GM23338 (cell line): Measurements from ENCODE around the gene BBX. TPM values are rescaled to one million over a fixed set of nuclear protein-coding genes. Genes with fewer than 3 reads are reported as not detected.

ENCODE experiments used
- ATAC-seq: fragments of 200-7000 bp; cut with Tn5 transposase; 3 replicates; pipeline ENCODE4 v1.9.1; 2020
- DNase-seq: peaks from one replicate; pipeline ENCODE4 v3.0.0-alpha.2; 2015; ENCODE audit warnings: low spot score
- H2AFZ ChIP-seq: fragments of 200-600 bp; sonication (generic); 2 replicates; pipeline ENCODE4 v1.8.0; 2016; ENCODE audit warnings: antibody characterized with exemption, mild to moderate bottlenecking, moderate library complexity
- H3F3A ChIP-seq: fragments of 200-600 bp; sonication (generic); replicated peaks from 2 replicates; pipeline ENCODE4 v1.8.0; 2017; ENCODE audit warnings: antibody characterized with exemption, mixed run types, low read depth
- H3K27ac ChIP-seq: fragments of 200-600 bp; sonication (generic); 2 replicates; pipeline ENCODE4 v1.6.1; 2016; ENCODE audit warnings: low read depth
- H3K27me3 ChIP-seq: fragments of 200-600 bp; sonication (generic); 2 replicates; pipeline ENCODE4 v1.8.0; 2016; ENCODE audit warnings: mild to moderate bottlenecking, mixed run types, moderate library complexity; ENCODE audit not compliant: insufficient read depth
- H3K36me3 ChIP-seq: fragments of 200-600 bp; sonication (generic); 2 replicates; pipeline ENCODE4 v1.8.0; 2016; ENCODE audit warnings: mild to moderate bottlenecking; ENCODE audit not compliant: insufficient read depth
- H3K4me1 ChIP-seq: fragments of 200-600 bp; sonication (generic); 2 replicates; pipeline ENCODE4 v1.8.0; 2016; ENCODE audit warnings: mild to moderate bottlenecking, moderate library complexity; ENCODE audit not compliant: insufficient read depth
- H3K4me2 ChIP-seq: fragments of 200-600 bp; sonication (generic); 2 replicates; pipeline ENCODE4 v1.7.1; 2017; ENCODE audit warnings: mixed run types
- H3K4me3 ChIP-seq: fragments of 200-600 bp; sonication (generic); 2 replicates; pipeline ENCODE4 v1.6.1; 2016; ENCODE audit warnings: mixed run types
- H3K79me2 ChIP-seq: fragments of 200-600 bp; sonication (generic); replicated peaks from 2 replicates; pipeline ENCODE4 v1.8.0; 2017; ENCODE audit warnings: mild to moderate bottlenecking; ENCODE audit not compliant: insufficient read depth
- H3K9me2 ChIP-seq: fragments of 200-600 bp; sonication (generic); 2 replicates; pipeline ENCODE4 v1.8.0; 2017; ENCODE audit not compliant: insufficient read depth
- H4K20me1 ChIP-seq: fragments of 200-600 bp; sonication (generic); replicated peaks from 2 replicates; pipeline ENCODE4 v1.8.0; 2017; ENCODE audit warnings: mild to moderate bottlenecking; ENCODE audit not compliant: insufficient read depth
- H3K27ac Mint-ChIP-seq: 2 replicates; pipeline ENCODE4 v1.8.0; 2020; ENCODE audit warnings: inconsistent platforms, mild to moderate bottlenecking, moderate library complexity, mixed read lengths
- H3K27me3 Mint-ChIP-seq: 3 replicates; pipeline ENCODE4 v1.8.0; 2022; ENCODE audit warnings: low read depth, mild to moderate bottlenecking, moderate library complexity, mixed read lengths, inconsistent platforms; ENCODE audit not compliant: insufficient read depth, poor library complexity
- H3K36me3 Mint-ChIP-seq: 3 replicates; pipeline ENCODE4 v1.8.0; 2021; ENCODE audit warnings: low read depth, mild to moderate bottlenecking, inconsistent platforms, moderate library complexity, mixed read lengths
- H3K4me1 Mint-ChIP-seq: 3 replicates; pipeline ENCODE4 v1.8.0; 2020; ENCODE audit warnings: mild to moderate bottlenecking, inconsistent platforms, mixed read lengths
- H3K4me3 Mint-ChIP-seq: 3 replicates; pipeline ENCODE4 v1.8.0; 2021; ENCODE audit warnings: moderate library complexity, mild to moderate bottlenecking, inconsistent platforms, mixed read lengths
- H3K9me3 Mint-ChIP-seq: 3 replicates; pipeline ENCODE4 v1.8.0; 2020; ENCODE audit warnings: moderate library complexity, mild to moderate bottlenecking, inconsistent platforms, mixed read lengths
- CREB1 ChIP-seq: fragments of 250-450 bp; sonication (Bioruptor Pico); IDR thresholded peaks from 2 replicates; pipeline ENCODE4 v1.5.0; 2020; ENCODE audit warnings: low read depth, mild to moderate bottlenecking, moderate library complexity
- ETS1 ChIP-seq: IDR thresholded peaks from 2 replicates; pipeline ENCODE4 v1.6.1; 2016; ENCODE audit warnings: antibody characterized with exemption
- EZH2 ChIP-seq: fragments of 200-600 bp; sonication (generic); IDR thresholded peaks from one replicate; pipeline ENCODE4 v1.8.0; 2017; ENCODE audit warnings: antibody characterized with exemption, mild to moderate bottlenecking, low read depth; ENCODE audit not compliant: unreplicated experiment
- EZH2phosphoT487 ChIP-seq: fragments of 200-600 bp; sonication (generic); IDR thresholded peaks from one replicate; pipeline ENCODE4 v1.8.1; 2018; ENCODE audit warnings: antibody characterized with exemption; ENCODE audit not compliant: unreplicated experiment
- JUNB ChIP-seq: IDR thresholded peaks from one replicate; pipeline ENCODE4 v1.6.1; 2016; ENCODE audit warnings: antibody characterized with exemption; ENCODE audit not compliant: unreplicated experiment
- NANOG ChIP-seq: IDR thresholded peaks from 2 replicates; pipeline ENCODE4 v1.6.1; 2016; ENCODE audit warnings: antibody characterized with exemption, borderline replicate concordance
- POLR2AphosphoS5 ChIP-seq: IDR thresholded peaks from 2 replicates; pipeline ENCODE4 v1.6.1; 2016; ENCODE audit warnings: antibody characterized with exemption, low read depth
- STAT1 ChIP-seq: IDR thresholded peaks from one replicate; pipeline ENCODE4 v1.6.1; 2016; ENCODE audit warnings: antibody characterized with exemption; ENCODE audit not compliant: unreplicated experiment
- ZNF114 ChIP-seq: fragments of 250-450 bp; sonication (Bioruptor Pico); IDR thresholded peaks from 2 replicates; pipeline ENCODE4 v1.5.0; 2020; ENCODE audit warnings: mild to moderate bottlenecking, moderate library complexity
- ZNF331 ChIP-seq: fragments of 250-450 bp; sonication (Bioruptor Pico); IDR thresholded peaks from 2 replicates; pipeline ENCODE4 v1.5.0; 2020; ENCODE audit warnings: low read depth, mild to moderate bottlenecking, moderate library complexity
- polyA plus RNA-seq: library from polyadenylated mRNA; unstranded; fragments of >200 nt; fragmentation: Nextera tagmentation; extraction: Ambion mirVana; gene quantifications from 2 replicates; pipeline ENCODE4 v1.2.1, GENCODE V29; 2016
- total RNA-seq: library from RNA; depleted of rRNA; stranded (reverse); fragments of >200 nt; shearing (Covaris generic); gene quantifications from 2 replicates; pipeline ENCODE4 v1.2.3, GENCODE V29; 2014
- TF ChIP-seq, protein P1 (sequence below): IDR thresholded peaks from one replicate; pipeline ENCODE4 v1.6.1; 2018; ENCODE audit warnings: antibody characterized with exemption; ENCODE audit not compliant: unreplicated experiment
- TF ChIP-seq, protein P2 (sequence below), 2 experiments: fragments of 200-600 bp in 1 of 2; sonication (generic) in 1 of 2; conservative IDR thresholded peaks; 2 replicates each; pipeline versions ENCODE4 v1.5.1 to v1.6.1; 2016 to 2017; ENCODE audit warnings: antibody characterized with exemption in 2 of 2, low read depth in 2 of 2, mild to moderate bottlenecking in 2 of 2, moderate library complexity in 1 of 2

BBX gene
- total and polyA plus RNA-seq, 2 experiments from 2014 or later = 35.2 to 44.1 TPM

- TF ChIP-seq, protein P1, sequence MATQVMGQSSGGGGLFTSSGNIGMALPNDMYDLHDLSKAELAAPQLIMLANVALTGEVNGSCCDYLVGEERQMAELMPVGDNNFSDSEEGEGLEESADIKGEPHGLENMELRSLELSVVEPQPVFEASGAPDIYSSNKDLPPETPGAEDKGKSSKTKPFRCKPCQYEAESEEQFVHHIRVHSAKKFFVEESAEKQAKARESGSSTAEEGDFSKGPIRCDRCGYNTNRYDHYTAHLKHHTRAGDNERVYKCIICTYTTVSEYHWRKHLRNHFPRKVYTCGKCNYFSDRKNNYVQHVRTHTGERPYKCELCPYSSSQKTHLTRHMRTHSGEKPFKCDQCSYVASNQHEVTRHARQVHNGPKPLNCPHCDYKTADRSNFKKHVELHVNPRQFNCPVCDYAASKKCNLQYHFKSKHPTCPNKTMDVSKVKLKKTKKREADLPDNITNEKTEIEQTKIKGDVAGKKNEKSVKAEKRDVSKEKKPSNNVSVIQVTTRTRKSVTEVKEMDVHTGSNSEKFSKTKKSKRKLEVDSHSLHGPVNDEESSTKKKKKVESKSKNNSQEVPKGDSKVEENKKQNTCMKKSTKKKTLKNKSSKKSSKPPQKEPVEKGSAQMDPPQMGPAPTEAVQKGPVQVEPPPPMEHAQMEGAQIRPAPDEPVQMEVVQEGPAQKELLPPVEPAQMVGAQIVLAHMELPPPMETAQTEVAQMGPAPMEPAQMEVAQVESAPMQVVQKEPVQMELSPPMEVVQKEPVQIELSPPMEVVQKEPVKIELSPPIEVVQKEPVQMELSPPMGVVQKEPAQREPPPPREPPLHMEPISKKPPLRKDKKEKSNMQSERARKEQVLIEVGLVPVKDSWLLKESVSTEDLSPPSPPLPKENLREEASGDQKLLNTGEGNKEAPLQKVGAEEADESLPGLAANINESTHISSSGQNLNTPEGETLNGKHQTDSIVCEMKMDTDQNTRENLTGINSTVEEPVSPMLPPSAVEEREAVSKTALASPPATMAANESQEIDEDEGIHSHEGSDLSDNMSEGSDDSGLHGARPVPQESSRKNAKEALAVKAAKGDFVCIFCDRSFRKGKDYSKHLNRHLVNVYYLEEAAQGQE = no peak
- no peak for TF ChIP-seq ETS1
Observed at GRCh38 chr3:107506458-107506857, 16.3 kb upstream of the BBX start (continued).

- Histone ChIP-seq H2AFZ (no peak overlapping the region), H3K27me3 (no peaks in the 10 kb centered on the region), H3K4me1 (no peaks in the 10 kb centered on the region), H3K9me2 (no peaks in the 10 kb centered on the region), H3K36me3 (no peaks in the 10 kb centered on the region), H4K20me1 (no peaks in the 10 kb centered on the region), H3K4me2 (no peak overlapping the region), H3K4me3 (no peak overlapping the region), H3K27ac (no peak overlapping the region), H3F3A (no peaks in the 10 kb centered on the region), H3K79me2 (no peaks in the 10 kb centered on the region)
- Mint-ChIP-seq H3K27me3 (peaks cover 2% of the 10 kb centered on the region), H3K27ac (no peak overlapping the region), H3K9me3 (no peaks in the 10 kb centered on the region), H3K4me1 (no peaks in the 10 kb centered on the region), H3K4me3 (no peak overlapping the region), H3K36me3 (no peaks in the 10 kb centered on the region)
- ATAC-seq (no peak), DNase-seq (no peak)
- TF ChIP-seq JUNB = no peak
- no peak for TF ChIP-seq ETS1
- TF ChIP-seq CREB1 (CRISPR knock-in tag) = no peak
- TF ChIP-seq, protein P1 = no peak
- no peak for TF ChIP-seq STAT1
- no peak for TF ChIP-seq ZNF331 (CRISPR knock-in tag)
- no peak for TF ChIP-seq POLR2AphosphoS5
- no peak for TF ChIP-seq EZH2
- TF ChIP-seq, protein P2, sequence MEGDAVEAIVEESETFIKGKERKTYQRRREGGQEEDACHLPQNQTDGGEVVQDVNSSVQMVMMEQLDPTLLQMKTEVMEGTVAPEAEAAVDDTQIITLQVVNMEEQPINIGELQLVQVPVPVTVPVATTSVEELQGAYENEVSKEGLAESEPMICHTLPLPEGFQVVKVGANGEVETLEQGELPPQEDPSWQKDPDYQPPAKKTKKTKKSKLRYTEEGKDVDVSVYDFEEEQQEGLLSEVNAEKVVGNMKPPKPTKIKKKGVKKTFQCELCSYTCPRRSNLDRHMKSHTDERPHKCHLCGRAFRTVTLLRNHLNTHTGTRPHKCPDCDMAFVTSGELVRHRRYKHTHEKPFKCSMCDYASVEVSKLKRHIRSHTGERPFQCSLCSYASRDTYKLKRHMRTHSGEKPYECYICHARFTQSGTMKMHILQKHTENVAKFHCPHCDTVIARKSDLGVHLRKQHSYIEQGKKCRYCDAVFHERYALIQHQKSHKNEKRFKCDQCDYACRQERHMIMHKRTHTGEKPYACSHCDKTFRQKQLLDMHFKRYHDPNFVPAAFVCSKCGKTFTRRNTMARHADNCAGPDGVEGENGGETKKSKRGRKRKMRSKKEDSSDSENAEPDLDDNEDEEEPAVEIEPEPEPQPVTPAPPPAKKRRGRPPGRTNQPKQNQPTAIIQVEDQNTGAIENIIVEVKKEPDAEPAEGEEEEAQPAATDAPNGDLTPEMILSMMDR (conservative IDR thresholded peaks at IDR 0.05; ENCODE audit: low read depth in 2 of 2) = no peak
- no peak for TF ChIP-seq NANOG
- no peak for TF ChIP-seq EZH2phosphoT487
- TF ChIP-seq ZNF114 (CRISPR knock-in tag) = no peak
Observed at GRCh38 chr3:107508331-107508730, 14.4 kb upstream of the BBX start.
